GM10266 (cell line): ENCODE results near the gene NPLOC4.

Experiments used
- DNase-seq: peaks from one replicate; pipeline ENCODE4 v3.0.0; 2012; ENCODE audit errors: extremely low spot score
- TF ChIP-seq, protein P1 (sequence below): IDR thresholded peaks from 2 replicates; pipeline ENCODE4 v1.5.1; 2012; ENCODE audit warnings: mild to moderate bottlenecking, low read depth; ENCODE audit not compliant: control insufficient read depth, insufficient read depth; ENCODE audit errors: missing control alignments

NPLOC4 gene

GRCh38 chr17:81547614-81547982 lies 89.3 kb downstream of the NPLOC4 start:
- TF ChIP-seq, protein P1, sequence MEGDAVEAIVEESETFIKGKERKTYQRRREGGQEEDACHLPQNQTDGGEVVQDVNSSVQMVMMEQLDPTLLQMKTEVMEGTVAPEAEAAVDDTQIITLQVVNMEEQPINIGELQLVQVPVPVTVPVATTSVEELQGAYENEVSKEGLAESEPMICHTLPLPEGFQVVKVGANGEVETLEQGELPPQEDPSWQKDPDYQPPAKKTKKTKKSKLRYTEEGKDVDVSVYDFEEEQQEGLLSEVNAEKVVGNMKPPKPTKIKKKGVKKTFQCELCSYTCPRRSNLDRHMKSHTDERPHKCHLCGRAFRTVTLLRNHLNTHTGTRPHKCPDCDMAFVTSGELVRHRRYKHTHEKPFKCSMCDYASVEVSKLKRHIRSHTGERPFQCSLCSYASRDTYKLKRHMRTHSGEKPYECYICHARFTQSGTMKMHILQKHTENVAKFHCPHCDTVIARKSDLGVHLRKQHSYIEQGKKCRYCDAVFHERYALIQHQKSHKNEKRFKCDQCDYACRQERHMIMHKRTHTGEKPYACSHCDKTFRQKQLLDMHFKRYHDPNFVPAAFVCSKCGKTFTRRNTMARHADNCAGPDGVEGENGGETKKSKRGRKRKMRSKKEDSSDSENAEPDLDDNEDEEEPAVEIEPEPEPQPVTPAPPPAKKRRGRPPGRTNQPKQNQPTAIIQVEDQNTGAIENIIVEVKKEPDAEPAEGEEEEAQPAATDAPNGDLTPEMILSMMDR, result no peak
- DNase-seq, result no peak

GRCh38 chr17:81546906-81547613 lies 89.9 kb downstream of the NPLOC4 start:
- TF ChIP-seq, protein P1, result no peak
- no peak for DNase-seq

DNA sequence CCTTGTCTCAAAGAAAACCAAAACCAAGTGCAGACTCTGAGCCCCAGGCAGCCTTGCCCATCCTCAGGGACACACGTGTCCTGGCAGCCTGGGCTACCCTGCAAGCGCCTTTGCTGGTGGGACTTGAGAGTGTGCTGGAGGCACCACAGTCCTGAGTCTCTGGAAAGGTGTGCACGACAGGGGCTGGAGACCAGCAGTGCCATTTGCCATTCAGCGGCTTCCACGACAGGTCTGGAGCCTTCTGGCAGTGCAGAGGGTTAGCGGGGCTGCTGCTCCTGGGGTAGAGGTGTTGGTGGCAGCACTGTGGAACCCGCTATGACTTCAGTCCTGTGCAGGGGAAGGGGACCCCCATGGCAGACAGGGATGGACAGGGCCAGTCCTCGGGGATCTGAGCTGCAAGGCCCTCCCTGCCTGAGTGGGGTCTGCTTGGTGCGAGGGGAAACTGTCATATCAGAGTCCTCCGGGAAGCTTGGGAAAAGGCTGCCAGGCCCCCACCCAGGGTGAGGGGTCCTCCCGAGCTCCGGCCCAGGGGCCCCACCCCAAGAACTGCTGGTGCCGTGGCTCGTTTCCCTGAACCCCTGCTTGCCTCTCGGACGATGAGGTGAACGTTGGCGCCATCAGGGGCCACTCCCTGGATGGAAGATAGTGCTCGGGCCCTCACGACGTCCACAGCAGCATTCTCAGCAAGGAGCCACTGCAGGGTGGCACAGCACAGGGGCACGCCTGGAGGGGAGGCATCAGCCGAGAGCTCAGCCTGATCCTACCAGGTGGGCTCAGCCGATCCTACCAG lies 91.6 kb downstream of the NPLOC4 start:
- no peak for DNase-seq
- TF ChIP-seq, protein P1, result no peak

- TF ChIP-seq, protein P1, result no peak
- no peak for DNase-seq
Measured at GRCh38 chr17:81544281-81544974, 92.5 kb downstream of the NPLOC4 start.

GRCh38 chr17:81543756-81544155 lies 93.2 kb downstream of the NPLOC4 start:
- TF ChIP-seq, protein P1, result no peak
- no peak for DNase-seq

DNA sequence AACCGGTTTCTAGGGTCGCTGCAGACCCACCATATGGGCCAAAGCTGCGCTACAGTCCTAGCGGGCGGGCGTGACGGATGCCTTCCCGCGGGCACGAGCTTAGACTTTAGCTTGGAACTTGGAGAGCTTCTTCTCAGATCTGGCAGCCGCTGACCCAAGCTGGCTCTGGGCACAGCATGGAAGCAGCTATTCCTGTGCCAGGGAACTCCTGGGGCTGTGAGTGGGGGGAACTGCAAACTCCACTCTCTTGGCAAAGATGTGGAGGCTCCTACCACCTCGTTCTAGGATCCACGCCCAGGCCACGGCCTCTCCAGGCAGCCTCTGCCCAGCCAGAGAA lies 93.6 kb downstream of the NPLOC4 start:
- TF ChIP-seq, protein P1, result no peak
- no peak for DNase-seq
